ENCODE data around the gene PTGES.

PTGES gene

GRCh38 chr9:129746092-129746777 is 6.6 kb downstream of the PTGES start:
- no peak for DNase-seq (ENCODE audit: low read depth, low spot score)

- no peak for DNase-seq (ENCODE audit: low read depth, low spot score)
These were observed 7.6 kb downstream of the PTGES start for GRCh38 chr9:129745200-129745599.

GRCh38 chr9:129740666-129741464 is 12.0 kb downstream of the PTGES start:
- no peak for DNase-seq (ENCODE audit: low read depth, low spot score)

GRCh38 chr9:129740174-129740573 is 12.7 kb downstream of the PTGES start:
- no peak for DNase-seq (ENCODE audit: low read depth, low spot score)

- no peak for DNase-seq (ENCODE audit: low read depth, low spot score)
These were observed 13.4 kb downstream of the PTGES start for GRCh38 chr9:129739432-129739831.

GRCh38 chr9:129737479-129738274 is 15.2 kb downstream of the PTGES start:
- DNase-seq (ENCODE audit: low read depth, low spot score): no peak

GRCh38 chr9:129736334-129736733 is 16.5 kb downstream of the PTGES start:
- DNase-seq (ENCODE audit: low read depth, low spot score): no peak

- no peak for DNase-seq (ENCODE audit: low read depth, low spot score)
These were observed 17.3 kb downstream of the PTGES start for GRCh38 chr9:129735546-129735945.

GRCh38 chr9:129733632-129733953 is 19.2 kb downstream of the PTGES start:
- DNase-seq (ENCODE audit: low read depth, low spot score): no peak

- DNase-seq (ENCODE audit: low read depth, low spot score): no peak
These were observed 19.8 kb downstream of the PTGES start for GRCh38 chr9:129732946-129733631.

GRCh38 chr9:129732100-129732499 is 20.7 kb downstream of the PTGES start:
- DNase-seq (ENCODE audit: low read depth, low spot score): no peak

- no peak for DNase-seq (ENCODE audit: low read depth, low spot score)
These were observed 21.3 kb downstream of the PTGES start for GRCh38 chr9:129731477-129732085.

GRCh38 chr9:129728744-129729143 is 24.1 kb downstream of the PTGES start:
- DNase-seq (ENCODE audit: low read depth, low spot score): no peak

GRCh38 chr9:129726322-129727160 is 26.3 kb downstream of the PTGES start:
- DNase-seq (ENCODE audit: low read depth, low spot score): peak; percentile 61

- DNase-seq (ENCODE audit: low read depth, low spot score): no peak
These were observed 27.0 kb downstream of the PTGES start for GRCh38 chr9:129725795-129726251.

GRCh38 chr9:129724456-129725190 is 28.2 kb downstream of the PTGES start:
- no peak for DNase-seq (ENCODE audit: low read depth, low spot score)

GRCh38 chr9:129722913-129723312 is 29.9 kb downstream of the PTGES start:
- no peak for DNase-seq (ENCODE audit: low read depth, low spot score)

GRCh38 chr9:129720865-129721545 is 31.8 kb downstream of the PTGES start:
- no peak for DNase-seq (ENCODE audit: low read depth, low spot score)
